GM12874 (cell line): ENCODE measurements around the gene EPHA2.

Experiments
- CTCF ChIP-seq: IDR thresholded peaks from 2 replicates; pipeline ENCODE4 v1.5.1; 2011; ENCODE audit warnings: low read depth, mild to moderate bottlenecking, control low read depth, low read length, moderate library complexity; ENCODE audit not compliant: insufficient read depth

EPHA2 gene

GRCh38 chr1:16189003-16189402, 33.1 kb upstream of the EPHA2 start:
- TF ChIP-seq CTCF = no peak

- TF ChIP-seq CTCF = peak; percentile 96
Measured at GRCh38 chr1:16187748-16188401, 32.0 kb upstream of the EPHA2 start.

- no peak for TF ChIP-seq CTCF
Measured at GRCh38 chr1:16186655-16187235, 30.9 kb upstream of the EPHA2 start.

GRCh38 chr1:16184557-16185303, 28.9 kb upstream of the EPHA2 start:
- no peak for TF ChIP-seq CTCF

GRCh38 chr1:16183765-16184556, 28.1 kb upstream of the EPHA2 start:
- TF ChIP-seq CTCF = no peak

- TF ChIP-seq CTCF = no peak
Measured at GRCh38 chr1:16183179-16183578, 27.3 kb upstream of the EPHA2 start.
